NCI-H526 treated with DMSO at 0.1 percent for 48 hours (cell line): ENCODE results near the gene ZER1.

ENCODE experiments used
- DNase-seq: peaks from one replicate; lab custom pipeline; 2025; lab: John Stamatoyannopoulos, UW

Gene ZER1

DNA sequence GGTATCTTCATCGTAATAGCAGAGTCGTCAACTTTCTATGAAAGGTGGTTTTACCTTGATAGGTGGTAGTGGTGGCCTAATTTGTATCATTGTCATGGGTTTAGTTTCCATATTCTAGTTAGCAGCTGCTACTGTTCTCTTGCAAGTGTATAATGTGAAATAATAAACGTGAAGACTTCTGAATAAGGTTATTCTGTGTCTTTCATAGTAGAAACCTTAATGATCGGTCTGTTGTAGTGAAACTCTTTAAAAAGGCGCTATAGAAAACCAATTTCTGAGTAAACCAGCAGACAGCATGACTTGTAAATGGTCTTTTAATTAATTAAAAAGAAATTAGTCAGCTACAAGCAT lies 81.1 kb downstream of the ZER1 start:
- DNase-seq: no peak

DNA sequence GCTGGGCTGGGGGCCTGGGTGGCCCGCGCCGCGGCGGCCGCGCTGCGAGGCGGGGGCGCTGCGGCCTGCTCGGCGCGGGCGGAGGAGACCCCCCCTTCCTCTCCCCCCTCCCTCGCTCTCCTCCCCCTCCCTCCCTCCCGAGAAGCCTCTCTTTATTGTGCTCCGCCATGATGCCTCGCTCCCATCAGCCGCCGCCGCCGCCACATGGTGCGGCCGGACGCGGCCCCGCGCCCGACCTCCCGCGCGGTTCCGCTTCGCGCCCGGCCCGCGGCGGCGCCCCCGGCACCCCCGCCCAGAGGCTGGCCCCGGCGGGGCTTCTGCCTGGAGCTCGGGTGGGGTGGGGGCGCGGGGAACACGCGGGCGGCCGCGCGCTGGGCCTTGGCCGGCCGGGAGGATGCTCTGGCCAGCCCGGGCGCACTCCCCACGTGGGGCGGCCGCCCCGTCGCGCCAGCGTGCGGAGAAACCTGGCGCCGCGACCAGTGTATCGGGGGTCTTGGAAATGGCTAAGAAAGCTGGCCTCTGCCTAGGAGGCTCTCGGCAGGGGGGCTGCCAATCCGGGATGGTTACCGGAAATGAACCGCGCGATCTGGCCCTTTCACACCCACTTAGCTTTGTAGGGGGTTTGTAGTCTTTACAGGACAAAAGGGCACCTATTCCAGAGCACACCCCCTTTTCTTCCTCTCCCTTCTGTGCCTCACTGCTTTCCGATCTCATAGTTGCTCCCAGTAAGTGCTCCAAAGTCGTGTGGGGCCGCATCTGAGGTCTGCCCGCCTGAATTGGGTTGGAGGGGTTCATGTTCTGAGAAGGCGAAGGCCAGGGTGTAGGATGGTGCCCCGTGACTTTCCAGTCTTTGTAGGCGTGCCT lies 81.7 kb downstream of the ZER1 start:
- peak; percentile 3 for DNase-seq

GRCh38 chr9:128689293-128689774 lies 82.4 kb downstream of the ZER1 start:
- DNase-seq: peak; percentile 6

DNA sequence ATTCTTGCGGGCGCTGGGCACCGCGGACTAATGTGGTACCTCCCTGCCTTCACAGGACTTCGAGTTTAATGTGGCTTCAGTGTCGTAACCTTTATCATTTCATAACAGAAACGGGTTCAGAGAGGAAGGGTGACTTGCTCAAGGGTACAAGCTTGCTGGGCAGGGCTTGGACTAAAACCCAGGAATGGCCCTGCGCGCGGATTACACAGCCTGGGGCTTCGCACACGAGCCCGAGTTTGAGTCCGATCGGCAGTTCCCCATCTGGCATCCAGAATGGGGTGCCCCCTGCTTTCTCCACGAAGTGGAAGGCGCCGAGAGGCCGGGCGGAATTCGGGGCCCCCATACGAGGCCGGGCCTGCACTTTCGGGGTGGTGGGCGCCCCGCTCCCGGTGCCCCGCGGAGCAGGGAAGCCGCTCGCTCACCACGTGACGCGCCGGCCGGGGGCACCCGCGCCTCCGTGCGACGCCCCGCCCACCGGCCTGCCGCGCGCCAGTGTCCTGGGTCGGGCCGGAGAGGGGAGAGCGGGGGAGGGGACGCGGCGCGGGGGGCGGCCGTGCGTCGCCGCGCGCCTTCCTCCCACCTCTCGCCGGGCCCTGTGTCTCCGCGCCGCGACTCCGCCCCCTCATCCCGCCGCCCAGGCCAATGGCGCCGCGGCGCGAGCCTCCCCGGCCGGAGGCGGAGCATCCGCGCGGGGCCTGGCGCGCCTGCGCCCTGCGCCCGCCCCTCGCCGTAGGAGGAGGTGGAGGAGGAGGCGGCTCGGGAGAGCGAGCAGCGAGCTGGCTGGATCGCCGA lies 83.0 kb downstream of the ZER1 start, which contains the start of gene SET:
SET (plus strand) TSS at position 722 of the 792 bp plus-strand sequence. CDS start 361 bp downstream, outside the sequence.
- peak; percentile 89 for DNase-seq

DNA sequence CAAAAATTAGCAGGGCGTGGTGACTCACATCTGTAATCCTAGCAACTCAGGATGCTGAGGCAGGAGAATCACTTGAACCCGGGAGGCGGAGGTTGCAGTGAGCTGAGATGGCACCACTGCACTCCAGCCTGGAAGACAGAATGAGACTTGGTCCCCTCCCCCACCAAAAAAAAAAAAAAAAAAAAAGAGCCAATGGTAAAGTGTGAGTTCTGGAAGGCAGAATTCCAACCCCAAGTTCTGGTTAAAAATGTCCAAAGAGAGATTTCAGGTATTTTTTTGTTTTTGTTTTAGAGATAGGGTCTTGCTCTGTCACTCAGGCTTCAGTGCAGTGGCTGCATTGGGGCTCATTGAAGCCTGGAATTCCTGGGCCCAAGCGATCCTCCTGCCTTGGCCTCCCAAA lies 84.3 kb downstream of the ZER1 start:
- no peak for DNase-seq

DNA sequence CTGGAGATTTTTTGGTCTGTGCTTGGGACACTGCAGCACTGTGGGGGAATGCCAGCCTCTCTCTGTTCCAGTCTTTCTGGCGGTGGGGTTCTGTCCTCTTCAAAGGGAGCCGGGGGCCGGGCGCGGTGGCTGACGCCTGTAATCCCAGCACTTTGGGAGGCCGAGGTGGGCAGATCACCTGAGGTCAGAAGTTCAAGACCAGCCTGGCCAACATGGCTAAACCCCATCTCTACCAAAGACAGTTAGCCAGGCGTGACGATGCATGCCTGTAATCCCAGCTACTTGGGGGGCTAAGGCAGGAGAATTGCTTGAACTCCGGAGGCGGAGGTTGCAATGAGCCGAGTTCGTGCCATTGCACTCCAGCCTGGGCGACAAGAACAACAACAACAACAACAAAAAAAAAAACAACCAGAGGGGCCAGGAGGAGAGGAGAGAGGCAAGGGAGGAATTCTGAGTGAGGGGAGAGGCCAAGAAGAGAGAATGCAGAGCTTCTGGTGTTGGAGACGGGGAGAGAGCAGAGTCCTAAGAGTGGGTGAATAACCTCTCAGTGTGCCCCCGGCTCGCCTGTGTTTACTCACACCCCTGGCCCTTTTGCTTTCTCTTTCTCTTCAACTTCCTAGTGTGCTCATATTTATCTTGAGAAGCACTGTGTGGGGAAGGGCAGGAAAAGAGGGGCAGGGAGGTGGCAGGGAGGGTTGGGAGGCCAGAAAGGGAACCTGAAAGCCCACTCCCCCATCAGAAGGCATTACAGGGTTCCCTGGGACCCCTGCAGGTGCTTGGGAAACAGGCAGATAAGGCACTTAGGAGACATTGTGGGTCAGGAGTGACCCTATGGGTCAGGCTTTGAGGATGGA lies 85.9 kb downstream of the ZER1 start:
- no peak for DNase-seq

DNA sequence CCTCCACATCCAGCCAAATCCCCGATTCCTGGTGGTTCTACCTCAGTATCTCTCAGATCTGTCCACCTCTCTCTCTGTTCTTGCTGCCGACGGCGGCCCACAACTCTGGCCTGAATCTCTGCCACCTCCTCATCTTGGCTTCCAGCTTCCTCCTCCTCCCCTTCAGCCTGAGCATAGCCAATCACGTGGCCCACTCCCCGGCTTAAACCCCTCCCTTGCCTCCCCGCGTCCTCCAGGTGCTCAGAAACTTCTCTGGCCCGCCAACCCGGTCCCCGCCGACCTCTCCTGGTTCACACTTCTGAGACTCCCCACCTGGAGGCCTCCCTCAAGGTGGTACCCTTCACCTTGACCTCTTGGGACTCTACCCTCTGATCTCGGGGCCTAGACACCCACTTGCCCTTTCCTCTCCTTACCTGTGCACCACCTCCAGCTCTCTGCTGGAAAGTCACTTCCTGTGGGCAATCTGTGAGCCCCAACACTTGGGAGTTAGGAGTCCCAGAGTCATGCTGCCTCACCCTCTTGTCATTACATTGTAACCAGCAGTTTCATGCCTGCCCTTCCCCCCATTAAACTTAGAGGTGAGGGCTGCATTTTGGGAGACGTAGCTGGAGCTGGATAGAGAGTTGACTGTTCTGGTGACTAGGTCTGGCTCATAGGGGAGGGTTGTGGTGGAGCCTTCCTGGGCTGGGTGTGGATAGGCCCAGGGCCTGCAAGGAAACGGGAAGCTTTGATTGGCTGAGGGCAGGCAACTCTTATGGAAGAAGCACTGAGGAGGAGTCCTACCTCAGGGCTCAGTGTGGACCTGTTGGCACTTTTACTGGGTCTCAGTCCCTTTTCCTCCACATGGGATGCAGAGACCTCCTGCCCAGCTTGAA lies 87.2 kb downstream of the ZER1 start:
- DNase-seq: peak; percentile 61

DNA sequence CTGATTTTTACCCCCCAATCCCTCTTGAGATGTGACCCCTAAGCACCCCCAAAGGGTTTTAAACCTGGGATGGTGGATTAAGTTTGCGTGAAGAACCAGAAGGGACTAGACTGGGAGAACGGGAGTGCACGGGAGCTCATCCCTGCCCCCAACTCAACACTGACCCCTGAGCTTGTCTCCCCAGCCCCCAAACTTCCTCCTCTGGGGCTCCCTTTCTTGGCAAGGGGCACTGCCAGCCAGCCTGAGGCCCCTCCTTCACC lies 87.7 kb downstream of the ZER1 start:
- DNase-seq: no peak

GRCh38 chr9:128683340-128684064 lies 88.2 kb downstream of the ZER1 start:
- DNase-seq: no peak
